HG03565 (cell line): ENCODE data around the gene C18orf63.
A peak's percentile ranks its signal among the peaks of the same experiment; 100 is the strongest.
"Not testable (repeated sequence)": the region's sequence is repeated elsewhere in the genome, so short reads cannot be mapped to it uniquely, and the experiment has no call there.

Experiments
- ATAC-seq: cut with Tn5 transposase; IDR thresholded peaks from one replicate; pipeline ENCODE4 v1.9.1; 2021; ENCODE audit warnings: mild to moderate bottlenecking, moderate library complexity; ENCODE audit not compliant: unreplicated experiment

The C18orf63 gene

GRCh38 chr18:74286106-74286855, 29.4 kb upstream of the C18orf63 start:
- ATAC-seq = no peak

- no peak for ATAC-seq
Observed at GRCh38 chr18:74286856-74287255, 28.8 kb upstream of the C18orf63 start.

GRCh38 chr18:74288041-74288440, 27.6 kb upstream of the C18orf63 start:
- ATAC-seq = no peak

GRCh38 chr18:74288730-74289129, 26.9 kb upstream of the C18orf63 start:
- ATAC-seq = no peak

- ATAC-seq = no peak
Observed at GRCh38 chr18:74289137-74289536, 26.5 kb upstream of the C18orf63 start.

GRCh38 chr18:74290021-74290420, 25.6 kb upstream of the C18orf63 start:
- ATAC-seq = no peak

GRCh38 chr18:74290794-74291471, 24.7 kb upstream of the C18orf63 start:
- ATAC-seq = no peak

GRCh38 chr18:74291472-74291770, 24.2 kb upstream of the C18orf63 start:
- no peak for ATAC-seq

GRCh38 chr18:74291771-74292540, 23.7 kb upstream of the C18orf63 start, which contains the start of gene CYB5A:
Gene CYB5A, minus strand, starts transcription at chr18:74291963. Its CDS starts 88 bp downstream, at chr18:74291875.
- ATAC-seq = peak; percentile 99

GRCh38 chr18:74292541-74292858, 23.1 kb upstream of the C18orf63 start:
- ATAC-seq = no peak

- not testable (repeated sequence) for ATAC-seq
Observed at GRCh38 chr18:74292982-74293381, 22.7 kb upstream of the C18orf63 start.

GRCh38 chr18:74294526-74294925, 21.1 kb upstream of the C18orf63 start:
- ATAC-seq = no peak

- no peak for ATAC-seq
Observed at GRCh38 chr18:74299162-74299561, 16.5 kb upstream of the C18orf63 start.

GRCh38 chr18:74299746-74300145, 15.9 kb upstream of the C18orf63 start:
- ATAC-seq = no peak

GRCh38 chr18:74303306-74303705, 12.3 kb upstream of the C18orf63 start:
- ATAC-seq = no peak

GRCh38 chr18:74303936-74304335, 11.7 kb upstream of the C18orf63 start:
- ATAC-seq = no peak

GRCh38 chr18:74310411-74310810, 5.2 kb upstream of the C18orf63 start:
- peak; percentile 83 for ATAC-seq

GRCh38 chr18:74311000-74311399, 4.6 kb upstream of the C18orf63 start:
- ATAC-seq = no peak

- no peak for ATAC-seq
Observed at GRCh38 chr18:74314759-74315463, 728 bp upstream of the C18orf63 start.

- ATAC-seq = no peak
Observed at GRCh38 chr18:74316257-74317170, 875 bp downstream of the C18orf63 start.
